H9 (cell line): ENCODE data around the gene PJVK. TPM values are rescaled to one million over a fixed set of nuclear protein-coding genes. Genes with fewer than 3 reads are reported as not detected.

Experiments
- DNase-seq: peaks from one replicate; pipeline ENCODE4 v3.0.0-alpha.2; 2017
- H2AFZ ChIP-seq: one replicate; pipeline ENCODE4 v1.6.1; 2013; ENCODE audit warnings: mild to moderate bottlenecking, low read length, control low read depth, moderate library complexity
- H2AK5ac ChIP-seq: 2 replicates; pipeline ENCODE4 v1.6.1; 2013; ENCODE audit warnings: low read length, control low read depth, mixed read lengths; ENCODE audit not compliant: insufficient read length
- H2BK120ac ChIP-seq: one replicate; pipeline ENCODE4 v1.6.1; 2013; ENCODE audit warnings: low read depth, mild to moderate bottlenecking, low read length, control low read depth, inconsistent platforms; ENCODE audit not compliant: poor library complexity, severe bottlenecking
- H2BK12ac ChIP-seq: 2 replicates; pipeline ENCODE4 v1.6.1; 2013; ENCODE audit warnings: low read length, control low read depth, mixed read lengths, low read depth; ENCODE audit not compliant: insufficient read length
- H2BK15ac ChIP-seq: 2 replicates; pipeline ENCODE4 v1.6.1; 2013; ENCODE audit warnings: low read depth, low read length, control low read depth
- H2BK20ac ChIP-seq: one replicate; pipeline ENCODE4 v1.6.1; 2013; ENCODE audit warnings: low read depth, mild to moderate bottlenecking, low read length, control low read depth, inconsistent platforms; ENCODE audit not compliant: poor library complexity, severe bottlenecking
- H2BK5ac ChIP-seq: 2 replicates; pipeline ENCODE4 v1.6.1; 2013; ENCODE audit warnings: low read length, control low read depth, mixed read lengths; ENCODE audit not compliant: insufficient read length
- H3K14ac ChIP-seq: 2 replicates; pipeline ENCODE4 v1.6.1; 2013; ENCODE audit warnings: low read length, control low read depth; ENCODE audit not compliant: insufficient read depth
- H3K18ac ChIP-seq: 2 replicates; pipeline ENCODE4 v1.6.1; 2013; ENCODE audit warnings: low read depth, mild to moderate bottlenecking, mixed read lengths, low read length, control low read depth; ENCODE audit not compliant: insufficient read length
- H3K23ac ChIP-seq: 2 replicates; pipeline ENCODE4 v1.6.1; 2013; ENCODE audit warnings: low read length, control low read depth, mixed read lengths, low read depth; ENCODE audit not compliant: insufficient read length
- H3K23me2 ChIP-seq: 2 replicates; pipeline ENCODE4 v1.6.1; 2013; ENCODE audit warnings: low read depth, mild to moderate bottlenecking, mixed read lengths, low read length, control low read depth; ENCODE audit not compliant: insufficient read length, poor library complexity, severe bottlenecking
- H3K27ac ChIP-seq: 2 replicates; pipeline ENCODE4 v1.5.1; 2013; ENCODE audit warnings: low read length, control low read depth, mixed read lengths, low read depth; ENCODE audit not compliant: insufficient read length
- H3K27me3 ChIP-seq: 2 replicates; pipeline ENCODE4 v1.6.1; 2013; ENCODE audit warnings: low read length, control low read depth, inconsistent platforms; ENCODE audit not compliant: insufficient read depth
- H3K4ac ChIP-seq: 2 replicates; pipeline ENCODE4 v1.6.1; 2013; ENCODE audit warnings: low read depth, mild to moderate bottlenecking, control low read depth, inconsistent platforms, low read length, moderate library complexity
- H3K4me1 ChIP-seq: 2 replicates; pipeline ENCODE4 v1.6.1; 2013; ENCODE audit warnings: low read length, control low read depth, inconsistent platforms; ENCODE audit not compliant: insufficient read depth
- H3K4me2 ChIP-seq: 2 replicates; pipeline ENCODE4 v1.6.1; 2013; ENCODE audit warnings: low read length, control low read depth, mixed read lengths; ENCODE audit not compliant: insufficient read length, insufficient read depth
- H3K56ac ChIP-seq: 2 replicates; pipeline ENCODE4 v1.6.1; 2013; ENCODE audit warnings: low read depth, mild to moderate bottlenecking, mixed read lengths, low read length, control low read depth; ENCODE audit not compliant: insufficient read length
- H3K79me1 ChIP-seq: 2 replicates; pipeline ENCODE4 v1.6.1; 2013; ENCODE audit warnings: low read depth, mild to moderate bottlenecking, moderate library complexity, low read length, control low read depth, inconsistent platforms; ENCODE audit not compliant: insufficient read depth, poor library complexity, severe bottlenecking
- H3K79me2 ChIP-seq: 2 replicates; pipeline ENCODE4 v1.6.1; 2013; ENCODE audit warnings: low read length, control low read depth, inconsistent platforms; ENCODE audit not compliant: insufficient read depth
- H3K9ac ChIP-seq: 2 replicates; pipeline ENCODE4 v1.6.1; 2013; ENCODE audit warnings: low read length, control low read depth, mixed read lengths; ENCODE audit not compliant: insufficient read length; ENCODE audit errors: extremely low read depth
- H3K9me3 ChIP-seq: one replicate; pipeline ENCODE4 v1.6.1; 2013; ENCODE audit warnings: low read depth, low read length, inconsistent platforms; ENCODE audit not compliant: control insufficient read depth
- H3T11ph ChIP-seq: one replicate; pipeline ENCODE4 v1.6.1; 2013; ENCODE audit warnings: mild to moderate bottlenecking, low read length, control low read depth, inconsistent platforms
- H4K20me1 ChIP-seq: one replicate; pipeline ENCODE4 v1.6.1; 2013; ENCODE audit not compliant: control insufficient read depth, insufficient read length, insufficient read depth
- H4K5ac ChIP-seq: 2 replicates; pipeline ENCODE4 v1.6.1; 2013; ENCODE audit warnings: low read depth, mild to moderate bottlenecking, mixed read lengths, low read length, control low read depth; ENCODE audit not compliant: insufficient read length
- H4K8ac ChIP-seq: replicated peaks from 2 replicates; pipeline ENCODE4 v1.6.1; 2013; ENCODE audit warnings: low read length, control low read depth, mixed read lengths, low read depth; ENCODE audit not compliant: insufficient read length
- H4K91ac ChIP-seq: 2 replicates; pipeline ENCODE4 v1.6.1; 2013; ENCODE audit warnings: low read depth, mild to moderate bottlenecking, moderate library complexity, mixed read lengths, low read length, control low read depth; ENCODE audit not compliant: insufficient read length
- H3K27ac Mint-ChIP-seq, 3 experiments: 2 replicates in 2 of 3; 3 replicates in 1 of 3; pipeline ENCODE4 v1.8.0; 2020 to 2021; ENCODE audit warnings: mixed read lengths in 3 of 3, mild to moderate bottlenecking in 1 of 3, moderate library complexity in 1 of 3
- H3K27me3 Mint-ChIP-seq: 2 replicates; pipeline ENCODE4 v1.8.0; 2021; ENCODE audit warnings: low read depth, mild to moderate bottlenecking, moderate library complexity, mixed read lengths
- H3K36me3 Mint-ChIP-seq, 3 experiments: 2 replicates in 2 of 3; 3 replicates in 1 of 3; pipeline ENCODE4 v1.8.0; 2020 to 2021; ENCODE audit warnings: low read depth in 3 of 3, mixed read lengths in 3 of 3; ENCODE audit not compliant: insufficient read depth in 1 of 3
- H3K4me1 Mint-ChIP-seq, 2 experiments: 2 replicates each; pipeline ENCODE4 v1.8.0; 2020; ENCODE audit warnings: mixed read lengths in 2 of 2
- H3K4me3 Mint-ChIP-seq, 2 experiments: 2 replicates in 1 of 2; 3 replicates in 1 of 2; pipeline ENCODE4 v1.8.0; 2020 to 2021; ENCODE audit warnings: mild to moderate bottlenecking in 2 of 2, mixed read lengths in 2 of 2, moderate library complexity in 1 of 2
- H3K9me3 Mint-ChIP-seq, 2 experiments: 2 replicates in 1 of 2; 3 replicates in 1 of 2; pipeline ENCODE4 v1.8.0; 2020; ENCODE audit warnings: mild to moderate bottlenecking in 2 of 2, mixed read lengths in 2 of 2, moderate library complexity in 1 of 2
- WGBS: extraction: QIAGEN DNeasy Blood & Tissue Kit; methylation state at CpG from one replicate; pipeline ENCODE4 v1.1.7; 2013; ENCODE audit warnings: missing lambda C conversion rate, low lambda C conversion rate, mixed read lengths; ENCODE audit not compliant: insufficient read length; ENCODE audit errors: extremely low coverage; 5-methylcytosine and 5-hydroxymethylcytosine counted together
- total RNA-seq: library from RNA; stranded (reverse); gene quantifications from 2 replicates; pipeline ENCODE4 v1.2.1, GENCODE V29; 2021
- TF ChIP-seq, protein P1 (sequence below): fragments of 200-600 bp; sonication (generic); conservative IDR thresholded peaks from 3 replicates; pipeline ENCODE4 v1.8.0; 2021; ENCODE audit warnings: antibody characterized with exemption, mild to moderate bottlenecking

The PJVK gene
- total RNA-seq, 1 experiment from 2014 or later: 4.7 TPM

DNA sequence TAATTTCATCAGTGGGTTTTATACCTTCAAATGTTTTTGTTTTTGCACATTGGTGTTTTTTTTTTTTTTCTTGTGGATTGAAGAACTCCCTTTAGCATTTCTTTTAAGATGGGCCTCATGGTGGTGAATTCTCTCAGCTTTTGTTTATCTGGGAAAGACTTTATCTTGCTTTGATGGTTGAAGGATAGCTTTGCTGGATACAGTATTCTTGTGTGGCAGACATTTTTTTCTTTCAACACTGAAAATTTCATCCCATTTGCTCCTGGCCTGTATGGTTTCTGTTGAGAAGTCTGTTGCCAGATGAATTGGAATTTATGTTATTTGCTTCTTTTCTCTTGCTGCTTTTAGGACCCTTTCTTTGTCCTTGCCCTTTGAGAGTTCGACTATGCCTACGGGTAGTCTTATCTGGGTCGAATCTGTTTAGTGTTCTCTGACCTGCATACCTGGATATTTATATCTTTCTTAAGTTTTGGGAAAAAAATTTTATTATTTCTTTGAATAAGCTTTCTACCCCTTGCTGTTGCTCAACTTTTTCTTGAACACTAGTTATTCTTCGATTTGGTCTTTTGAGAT lies 25.8 kb upstream of the PJVK start:
- H3K4me3 Mint-ChIP-seq: no peak overlapping the region
- no peak overlapping the region for H3K9ac ChIP-seq
- no peak overlapping the region for H4K8ac ChIP-seq
- H3K27ac Mint-ChIP-seq: no peak overlapping the region
- H2BK5ac ChIP-seq: no peak overlapping the region
- no peak overlapping the region for H3K18ac ChIP-seq
- H3K14ac ChIP-seq: no peak overlapping the region
- H3K4ac ChIP-seq: no peak overlapping the region
- no peaks in the 10 kb centered on the region for H3K9me3 ChIP-seq
- no peaks in the 10 kb centered on the region for H3K27me3 ChIP-seq
- H3K9me3 Mint-ChIP-seq: peaks cover 2 to 7% of the 10 kb centered on the region in 2 experiments; a peak in 3 of 5 replicates
- H2AFZ ChIP-seq: no peak overlapping the region
- peaks cover 11 to 40% (median 28%) of the 10 kb centered on the region in 3 experiments; a peak in 6 of 7 replicates for H3K36me3 Mint-ChIP-seq
- TF ChIP-seq, protein P1, sequence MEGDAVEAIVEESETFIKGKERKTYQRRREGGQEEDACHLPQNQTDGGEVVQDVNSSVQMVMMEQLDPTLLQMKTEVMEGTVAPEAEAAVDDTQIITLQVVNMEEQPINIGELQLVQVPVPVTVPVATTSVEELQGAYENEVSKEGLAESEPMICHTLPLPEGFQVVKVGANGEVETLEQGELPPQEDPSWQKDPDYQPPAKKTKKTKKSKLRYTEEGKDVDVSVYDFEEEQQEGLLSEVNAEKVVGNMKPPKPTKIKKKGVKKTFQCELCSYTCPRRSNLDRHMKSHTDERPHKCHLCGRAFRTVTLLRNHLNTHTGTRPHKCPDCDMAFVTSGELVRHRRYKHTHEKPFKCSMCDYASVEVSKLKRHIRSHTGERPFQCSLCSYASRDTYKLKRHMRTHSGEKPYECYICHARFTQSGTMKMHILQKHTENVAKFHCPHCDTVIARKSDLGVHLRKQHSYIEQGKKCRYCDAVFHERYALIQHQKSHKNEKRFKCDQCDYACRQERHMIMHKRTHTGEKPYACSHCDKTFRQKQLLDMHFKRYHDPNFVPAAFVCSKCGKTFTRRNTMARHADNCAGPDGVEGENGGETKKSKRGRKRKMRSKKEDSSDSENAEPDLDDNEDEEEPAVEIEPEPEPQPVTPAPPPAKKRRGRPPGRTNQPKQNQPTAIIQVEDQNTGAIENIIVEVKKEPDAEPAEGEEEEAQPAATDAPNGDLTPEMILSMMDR: no peak
- no peak overlapping the region for H3K56ac ChIP-seq
- H2BK15ac ChIP-seq: no peak overlapping the region
- no peak for DNase-seq
- H3T11ph ChIP-seq: no peak overlapping the region
- no peak overlapping the region for H4K91ac ChIP-seq
- H2BK20ac ChIP-seq: no peak overlapping the region
- H2BK12ac ChIP-seq: no peak overlapping the region
- H3K4me1 ChIP-seq: no peaks in the 10 kb centered on the region
- no peaks in the 10 kb centered on the region for H3K79me2 ChIP-seq
- no peak overlapping the region for H3K27ac ChIP-seq
- no peak overlapping the region for H3K23ac ChIP-seq
- H2BK120ac ChIP-seq: no peak overlapping the region
- no peaks in the 10 kb centered on the region for H3K23me2 ChIP-seq
- H3K4me2 ChIP-seq: no peak overlapping the region
- H2AK5ac ChIP-seq: no peak overlapping the region
- H3K27me3 Mint-ChIP-seq: no peaks in the 10 kb centered on the region
- WGBS: no CpG with 5 or more reads among the region's 4 CpGs
- no peak overlapping the region for H4K5ac ChIP-seq
- H3K4me1 Mint-ChIP-seq: no peaks in the 10 kb centered on the region
- no peaks in the 10 kb centered on the region for H4K20me1 ChIP-seq
- no peaks in the 10 kb centered on the region for H3K79me1 ChIP-seq
